Parathyroid adenoma (tissue), 2 donors: Measurements from ENCODE around the gene EPAS1.

ENCODE experiments used
- H2AFZ ChIP-seq: fragments of 300-600 bp; sonication (generic); one replicate; pipeline ENCODE4 v1.7.0; 2017; ENCODE audit warnings: antibody characterized with exemption, mild to moderate bottlenecking
- H3K27ac ChIP-seq: fragments of 300-600 bp; sonication (generic); one replicate; pipeline ENCODE4 v1.7.0; 2017
- H3K27me3 ChIP-seq: fragments of 300-600 bp; sonication (generic); one replicate; pipeline ENCODE4 v1.7.0; 2017; ENCODE audit warnings: low read length; ENCODE audit not compliant: control insufficient read depth, insufficient read depth
- H3K36me3 ChIP-seq: fragments of 300-600 bp; sonication (generic); one replicate; pipeline ENCODE4 v1.7.0; 2017; ENCODE audit warnings: low read length; ENCODE audit not compliant: control insufficient read depth, insufficient read depth
- H3K4me1 ChIP-seq: fragments of 300-600 bp; sonication (generic); one replicate; pipeline ENCODE4 v1.7.0; 2017; ENCODE audit warnings: control low read depth
- H3K4me2 ChIP-seq: fragments of 300-600 bp; sonication (generic); one replicate; pipeline ENCODE4 v1.7.0; 2017; ENCODE audit warnings: low read length
- H3K4me3 ChIP-seq: fragments of 300-600 bp; sonication (generic); one replicate; pipeline ENCODE4 v1.7.0; 2017; ENCODE audit warnings: low read depth, low read length
- H3K79me2 ChIP-seq: fragments of 300-600 bp; sonication (generic); one replicate; pipeline ENCODE4 v1.7.0; 2017; ENCODE audit warnings: control low read depth
- H3K9ac ChIP-seq: fragments of 300-600 bp; sonication (generic); one replicate; pipeline ENCODE4 v1.7.0; 2017; ENCODE audit warnings: mild to moderate bottlenecking
- H3K9me3 ChIP-seq: fragments of 300-600 bp; sonication (generic); one replicate; pipeline ENCODE4 v1.7.0; 2017; ENCODE audit warnings: low read length; ENCODE audit not compliant: control insufficient read depth
- TF ChIP-seq, protein P1 (sequence below): fragments of 300-600 bp; sonication (generic); IDR thresholded peaks from one replicate; pipeline ENCODE4 v1.7.0; 2017; ENCODE audit warnings: antibody characterized with exemption, mild to moderate bottlenecking
- donor health status: primary hyperparathyroidism.

The EPAS1 gene

GRCh38 chr2:46326231-46326980 lies 29.2 kb downstream of the EPAS1 start:
- no peak overlapping the region for H3K9ac ChIP-seq
- peak overlapping the region; percentile 45 for H3K4me2 ChIP-seq
- H3K4me1 ChIP-seq = peaks cover 59% of the 10 kb centered on the region
- peak overlapping the region; percentile 22 for H3K27ac ChIP-seq
- peaks cover 74% of the 10 kb centered on the region for H3K79me2 ChIP-seq
- no peaks in the 10 kb centered on the region for H3K27me3 ChIP-seq
- TF ChIP-seq, protein P1, sequence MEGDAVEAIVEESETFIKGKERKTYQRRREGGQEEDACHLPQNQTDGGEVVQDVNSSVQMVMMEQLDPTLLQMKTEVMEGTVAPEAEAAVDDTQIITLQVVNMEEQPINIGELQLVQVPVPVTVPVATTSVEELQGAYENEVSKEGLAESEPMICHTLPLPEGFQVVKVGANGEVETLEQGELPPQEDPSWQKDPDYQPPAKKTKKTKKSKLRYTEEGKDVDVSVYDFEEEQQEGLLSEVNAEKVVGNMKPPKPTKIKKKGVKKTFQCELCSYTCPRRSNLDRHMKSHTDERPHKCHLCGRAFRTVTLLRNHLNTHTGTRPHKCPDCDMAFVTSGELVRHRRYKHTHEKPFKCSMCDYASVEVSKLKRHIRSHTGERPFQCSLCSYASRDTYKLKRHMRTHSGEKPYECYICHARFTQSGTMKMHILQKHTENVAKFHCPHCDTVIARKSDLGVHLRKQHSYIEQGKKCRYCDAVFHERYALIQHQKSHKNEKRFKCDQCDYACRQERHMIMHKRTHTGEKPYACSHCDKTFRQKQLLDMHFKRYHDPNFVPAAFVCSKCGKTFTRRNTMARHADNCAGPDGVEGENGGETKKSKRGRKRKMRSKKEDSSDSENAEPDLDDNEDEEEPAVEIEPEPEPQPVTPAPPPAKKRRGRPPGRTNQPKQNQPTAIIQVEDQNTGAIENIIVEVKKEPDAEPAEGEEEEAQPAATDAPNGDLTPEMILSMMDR = no peak
- no peak overlapping the region for H3K4me3 ChIP-seq
- H3K9me3 ChIP-seq = no peaks in the 10 kb centered on the region
- H2AFZ ChIP-seq = no peak overlapping the region
- H3K36me3 ChIP-seq = no peaks in the 10 kb centered on the region

DNA sequence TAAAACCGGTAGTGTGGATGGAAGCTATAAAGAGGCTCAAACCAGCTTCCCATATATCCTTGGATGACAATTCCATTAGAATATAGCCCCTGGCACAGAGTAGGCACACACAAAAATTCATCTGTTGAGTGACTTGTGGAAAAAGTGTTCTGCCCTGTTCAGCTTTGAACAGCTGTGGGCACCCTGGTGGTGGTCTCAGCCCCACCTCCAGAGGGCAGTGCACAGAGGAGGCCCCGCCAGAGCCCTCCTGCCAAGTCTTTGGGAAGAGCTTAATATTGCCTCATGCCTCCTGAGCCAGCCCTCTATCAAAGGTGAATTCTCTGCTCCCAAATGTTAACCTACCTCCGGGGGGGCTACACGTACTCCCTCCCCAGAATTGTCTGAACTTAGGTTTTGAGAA lies 30.4 kb downstream of the EPAS1 start:
- Histone ChIP-seq H3K27me3 (no peaks in the 10 kb centered on the region), H3K4me1 (peaks cover 70% of the 10 kb centered on the region), H3K4me3 (no peak overlapping the region), H2AFZ (no peak overlapping the region), H3K36me3 (no peaks in the 10 kb centered on the region), H3K27ac (peak overlapping the region; percentile 11), H3K9ac (no peak overlapping the region), H3K79me2 (peaks cover 63% of the 10 kb centered on the region), H3K9me3 (no peaks in the 10 kb centered on the region), H3K4me2 (no peak overlapping the region)
- TF ChIP-seq, protein P1 = peak; percentile 9

DNA sequence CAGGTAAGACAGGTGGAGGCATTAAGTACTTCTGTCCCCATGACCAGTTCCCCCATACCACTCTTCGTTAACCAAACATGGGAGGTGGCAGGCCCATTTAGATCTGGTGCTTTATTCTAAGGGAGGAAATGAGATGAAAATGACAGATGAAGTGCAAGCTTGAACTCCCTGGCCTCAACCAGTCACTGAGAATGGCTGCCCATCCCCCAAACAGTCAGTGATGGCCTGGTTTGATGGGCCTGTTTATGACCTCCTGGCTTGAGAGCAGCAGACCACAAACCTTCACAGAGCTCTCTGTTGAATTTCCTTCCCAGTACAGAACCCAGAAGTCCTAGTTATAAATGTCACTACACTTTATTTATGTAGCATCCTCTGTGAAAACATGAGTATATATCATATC lies 31.1 kb downstream of the EPAS1 start:
- TF ChIP-seq, protein P1 = no peak
- no peaks in the 10 kb centered on the region for H3K27me3 ChIP-seq
- H3K9me3 ChIP-seq = no peaks in the 10 kb centered on the region
- no peaks in the 10 kb centered on the region for H3K36me3 ChIP-seq
- peaks cover 63% of the 10 kb centered on the region for H3K79me2 ChIP-seq
- H3K4me2 ChIP-seq = no peak overlapping the region
- no peak overlapping the region for H3K4me3 ChIP-seq
- H3K4me1 ChIP-seq = peaks cover 75% of the 10 kb centered on the region
- peak overlapping the region; percentile 11 for H3K27ac ChIP-seq
- no peak overlapping the region for H2AFZ ChIP-seq
- no peak overlapping the region for H3K9ac ChIP-seq

DNA sequence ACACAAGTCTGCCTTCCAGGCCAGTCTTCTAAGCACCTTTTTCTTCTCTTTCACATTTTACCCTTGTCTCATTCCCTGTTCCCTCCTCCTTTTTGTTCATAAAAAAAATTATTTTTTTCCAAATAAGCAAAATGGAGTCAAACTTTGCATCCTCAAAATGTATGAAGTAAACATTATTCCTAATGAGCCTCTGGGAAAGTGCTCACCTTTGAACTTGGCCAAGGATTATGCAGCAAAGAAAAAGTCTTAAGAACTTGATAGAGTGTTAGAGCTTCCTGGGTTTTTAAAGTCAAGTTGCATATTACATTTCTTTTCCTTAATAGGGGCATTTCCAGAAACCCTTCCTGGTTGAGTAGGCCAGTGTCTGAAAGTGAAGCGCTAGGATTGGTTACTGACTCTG lies 31.6 kb downstream of the EPAS1 start:
- H3K4me1 ChIP-seq = peaks cover 80% of the 10 kb centered on the region
- no peaks in the 10 kb centered on the region for H3K9me3 ChIP-seq
- H3K9ac ChIP-seq = no peak overlapping the region
- TF ChIP-seq, protein P1 = no peak
- peaks cover 61% of the 10 kb centered on the region for H3K79me2 ChIP-seq
- H3K36me3 ChIP-seq = no peaks in the 10 kb centered on the region
- H2AFZ ChIP-seq = no peak overlapping the region
- no peak overlapping the region for H3K4me2 ChIP-seq
- H3K4me3 ChIP-seq = no peak overlapping the region
- H3K27me3 ChIP-seq = no peaks in the 10 kb centered on the region
- no peak overlapping the region for H3K27ac ChIP-seq

DNA sequence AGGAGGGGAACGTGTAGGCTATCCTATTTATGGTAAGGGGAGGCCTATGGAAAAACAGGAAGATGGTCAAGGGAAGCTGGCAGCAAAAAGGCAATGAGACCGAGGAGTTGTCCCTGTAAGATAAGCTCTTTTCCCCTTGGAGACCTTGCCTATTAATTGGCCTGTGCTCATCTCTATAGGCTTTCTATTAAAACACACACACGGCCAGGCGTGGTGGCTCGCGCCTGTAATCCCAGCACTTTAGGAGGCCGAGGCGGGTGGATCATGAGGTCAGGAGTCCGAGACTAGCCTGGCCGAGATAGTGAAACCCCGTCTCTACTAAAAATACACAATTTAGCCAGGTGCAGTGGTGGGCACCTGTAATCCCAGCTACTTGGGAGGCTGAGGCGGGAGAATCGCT lies 32.1 kb downstream of the EPAS1 start:
- no peaks in the 10 kb centered on the region for H3K9me3 ChIP-seq
- TF ChIP-seq, protein P1 = no peak
- H3K27ac ChIP-seq = no peak overlapping the region

More for the DNA sequence above, 32.1 kb downstream of the EPAS1 start:
- Histone ChIP-seq H3K36me3 (no peaks in the 10 kb centered on the region), H3K4me2 (no peak overlapping the region), H3K4me1 (peaks cover 86% of the 10 kb centered on the region), H2AFZ (no peak overlapping the region), H3K27me3 (no peaks in the 10 kb centered on the region), H3K9ac (no peak overlapping the region), H3K79me2 (peaks cover 63% of the 10 kb centered on the region), H3K4me3 (no peak overlapping the region)
